WTC11 (cell line): Measurements from ENCODE around the gene ATF7. TPM values are rescaled to one million over a fixed set of nuclear protein-coding genes. Genes with fewer than 3 reads are reported as not detected.

Experiments used
- ATAC-seq: fragments of 200-7000 bp; cut with Tn5 transposase; 2 replicates; pipeline ENCODE4 v1.10.0; 2021; ENCODE audit warnings: mild to moderate bottlenecking, moderate library complexity
- CTCF ChIA-PET: fragments of 300-600 bp; sonication (Branson Sonifier 250); formaldehyde crosslinking; loops from one replicate; lab custom pipeline; 2021; ENCODE audit warnings: antibody characterized with exemption; lab: Charles Lee
- POLR2A ChIA-PET: fragments of 350-600 bp; sonication (Branson Sonifier 250); formaldehyde crosslinking; loops from one replicate; lab custom pipeline; 2021; ENCODE audit warnings: antibody characterized with exemption; lab: Charles Lee
- DNase-seq: peaks from one replicate; pipeline ENCODE4 v3.0.0; 2021; ENCODE audit warnings: low spot score
- H3K27ac Mint-ChIP-seq: 2 replicates; pipeline ENCODE4 v1.8.0; 2021; ENCODE audit warnings: mixed read lengths
- H3K27me3 Mint-ChIP-seq: 2 replicates; pipeline ENCODE4 v1.8.0; 2021; ENCODE audit warnings: low read depth, mild to moderate bottlenecking, moderate library complexity, mixed read lengths
- H3K36me3 Mint-ChIP-seq: 2 replicates; pipeline ENCODE4 v1.8.0; 2021; ENCODE audit warnings: mixed read lengths
- H3K4me1 Mint-ChIP-seq: 2 replicates; pipeline ENCODE4 v1.8.0; 2022; ENCODE audit warnings: mixed read lengths
- H3K4me3 Mint-ChIP-seq: 2 replicates; pipeline ENCODE4 v1.8.0; 2021; ENCODE audit warnings: mild to moderate bottlenecking, moderate library complexity, mixed read lengths
- H3K9me3 Mint-ChIP-seq: 2 replicates; pipeline ENCODE4 v1.8.0; 2021; ENCODE audit warnings: mixed read lengths
- ETV6 ChIP-seq: sonication (generic); formaldehyde crosslinking; IDR thresholded peaks from 2 replicates; pipeline ENCODE4 v1.8.1; 2022; ENCODE audit warnings: mild to moderate bottlenecking, missing genetic modification reagents
- GRHL2 ChIP-seq: fragments of 250-450 bp; sonication (Bioruptor Pico); IDR thresholded peaks from 2 replicates; pipeline ENCODE4 v1.8.0; 2022; ENCODE audit warnings: mild to moderate bottlenecking, moderate library complexity; ENCODE audit not compliant: insufficient replicate concordance, severe bottlenecking
- IRF2 ChIP-seq: sonication (generic); formaldehyde crosslinking; IDR thresholded peaks from 2 replicates; pipeline ENCODE4 v1.8.0; 2022; ENCODE audit warnings: low read depth, missing genetic modification reagents, borderline replicate concordance
- ZNF219 ChIP-seq: sonication (generic); formaldehyde crosslinking; IDR thresholded peaks from 2 replicates; pipeline ENCODE4 v1.8.0; 2023; ENCODE audit warnings: missing genetic modification reagents, mild to moderate bottlenecking, borderline replicate concordance
- ZNF423 ChIP-seq: fragments of 250-450 bp; sonication (Bioruptor Pico); IDR thresholded peaks from 2 replicates; pipeline ENCODE4 v2.1.2; 2022; ENCODE audit warnings: mild to moderate bottlenecking, moderate library complexity
- total RNA-seq: library from RNA; stranded (reverse); gene quantifications from 3 replicates; pipeline ENCODE4 v1.2.3, GENCODE V29; 2021
- TF ChIP-seq, protein P1 (sequence below): sonication (generic); formaldehyde crosslinking; IDR thresholded peaks from 2 replicates; pipeline ENCODE4 v1.8.0; 2022; ENCODE audit warnings: mild to moderate bottlenecking, missing genetic modification reagents
- TF ChIP-seq, protein P2 (sequence below): sonication (generic); formaldehyde crosslinking; IDR thresholded peaks from 2 replicates; pipeline ENCODE4 v1.8.1; 2022; ENCODE audit warnings: mild to moderate bottlenecking, moderate library complexity, missing genetic modification reagents
- TF ChIP-seq, protein P3 (sequence below): sonication (generic); formaldehyde crosslinking; IDR thresholded peaks from 2 replicates; pipeline ENCODE4 v1.8.1; 2022; ENCODE audit warnings: missing genetic modification reagents, borderline replicate concordance
- TF ChIP-seq, protein P4 (sequence below): sonication (generic); formaldehyde crosslinking; IDR thresholded peaks from 2 replicates; pipeline ENCODE4 v1.8.1; 2023; ENCODE audit warnings: mild to moderate bottlenecking, missing genetic modification reagents, borderline replicate concordance
- TF ChIP-seq, protein P5 (sequence below): sonication (generic); formaldehyde crosslinking; IDR thresholded peaks from 2 replicates; pipeline ENCODE4 v1.8.0; 2022; ENCODE audit warnings: missing genetic modification reagents
- TF ChIP-seq, protein P6 (sequence below): fragments of 250-450 bp; sonication (Bioruptor Pico); IDR thresholded peaks from 2 replicates; pipeline ENCODE4 v1.9.0; 2021; ENCODE audit warnings: mild to moderate bottlenecking
- TF ChIP-seq, protein P7 (sequence below): fragments of 200-600 bp; IDR thresholded peaks from 2 replicates; pipeline ENCODE4 v1.8.0; 2022; ENCODE audit warnings: antibody characterized with exemption
- TF ChIP-seq, protein P8 (sequence below): sonication (generic); formaldehyde crosslinking; IDR thresholded peaks from 2 replicates; pipeline ENCODE4 v1.8.0; 2023; ENCODE audit warnings: missing genetic modification reagents

The ATF7 gene
- total RNA-seq, 1 experiment from 2014 or later: 16.3 TPM

DNA sequence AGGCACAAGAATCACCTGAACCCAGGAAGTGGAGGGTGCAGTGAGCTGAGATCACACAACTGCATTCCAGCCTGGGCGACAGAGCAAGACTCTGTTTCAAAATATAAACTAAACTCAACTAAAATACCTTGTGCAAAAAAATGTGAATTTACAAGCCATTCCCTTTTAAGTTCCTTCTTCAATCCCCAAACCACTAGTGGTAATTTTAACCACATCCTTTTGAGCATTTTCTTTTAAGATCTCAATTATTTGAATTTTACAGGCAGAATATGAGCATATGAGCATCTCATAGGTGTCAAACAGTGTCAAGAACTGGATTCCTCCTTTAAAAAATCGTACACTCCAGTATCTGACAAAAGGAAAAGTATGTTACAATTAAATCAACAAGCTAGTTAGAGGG lies 61.9 kb downstream of the ATF7 start (continued):
- TF ChIP-seq, protein P1, sequence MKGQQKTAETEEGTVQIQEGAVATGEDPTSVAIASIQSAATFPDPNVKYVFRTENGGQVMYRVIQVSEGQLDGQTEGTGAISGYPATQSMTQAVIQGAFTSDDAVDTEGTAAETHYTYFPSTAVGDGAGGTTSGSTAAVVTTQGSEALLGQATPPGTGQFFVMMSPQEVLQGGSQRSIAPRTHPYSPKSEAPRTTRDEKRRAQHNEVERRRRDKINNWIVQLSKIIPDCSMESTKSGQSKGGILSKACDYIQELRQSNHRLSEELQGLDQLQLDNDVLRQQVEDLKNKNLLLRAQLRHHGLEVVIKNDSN (CRISPR knock-in tag): no peak
- TF ChIP-seq, protein P2, sequence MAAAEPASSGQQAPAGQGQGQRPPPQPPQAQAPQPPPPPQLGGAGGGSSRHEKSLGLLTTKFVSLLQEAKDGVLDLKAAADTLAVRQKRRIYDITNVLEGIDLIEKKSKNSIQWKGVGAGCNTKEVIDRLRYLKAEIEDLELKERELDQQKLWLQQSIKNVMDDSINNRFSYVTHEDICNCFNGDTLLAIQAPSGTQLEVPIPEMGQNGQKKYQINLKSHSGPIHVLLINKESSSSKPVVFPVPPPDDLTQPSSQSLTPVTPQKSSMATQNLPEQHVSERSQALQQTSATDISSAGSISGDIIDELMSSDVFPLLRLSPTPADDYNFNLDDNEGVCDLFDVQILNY: no peak
- TF ChIP-seq, protein P3, sequence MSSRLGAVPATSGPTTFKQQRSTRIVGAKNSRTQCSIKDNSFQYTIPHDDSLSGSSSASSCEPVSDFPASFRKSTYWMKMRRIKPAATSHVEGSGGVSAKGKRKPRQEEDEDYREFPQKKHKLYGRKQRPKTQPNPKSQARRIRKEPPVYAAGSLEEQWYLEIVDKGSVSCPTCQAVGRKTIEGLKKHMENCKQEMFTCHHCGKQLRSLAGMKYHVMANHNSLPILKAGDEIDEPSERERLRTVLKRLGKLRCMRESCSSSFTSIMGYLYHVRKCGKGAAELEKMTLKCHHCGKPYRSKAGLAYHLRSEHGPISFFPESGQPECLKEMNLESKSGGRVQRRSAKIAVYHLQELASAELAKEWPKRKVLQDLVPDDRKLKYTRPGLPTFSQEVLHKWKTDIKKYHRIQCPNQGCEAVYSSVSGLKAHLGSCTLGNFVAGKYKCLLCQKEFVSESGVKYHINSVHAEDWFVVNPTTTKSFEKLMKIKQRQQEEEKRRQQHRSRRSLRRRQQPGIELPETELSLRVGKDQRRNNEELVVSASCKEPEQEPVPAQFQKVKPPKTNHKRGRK (CRISPR knock-in tag): no peak

DNA sequence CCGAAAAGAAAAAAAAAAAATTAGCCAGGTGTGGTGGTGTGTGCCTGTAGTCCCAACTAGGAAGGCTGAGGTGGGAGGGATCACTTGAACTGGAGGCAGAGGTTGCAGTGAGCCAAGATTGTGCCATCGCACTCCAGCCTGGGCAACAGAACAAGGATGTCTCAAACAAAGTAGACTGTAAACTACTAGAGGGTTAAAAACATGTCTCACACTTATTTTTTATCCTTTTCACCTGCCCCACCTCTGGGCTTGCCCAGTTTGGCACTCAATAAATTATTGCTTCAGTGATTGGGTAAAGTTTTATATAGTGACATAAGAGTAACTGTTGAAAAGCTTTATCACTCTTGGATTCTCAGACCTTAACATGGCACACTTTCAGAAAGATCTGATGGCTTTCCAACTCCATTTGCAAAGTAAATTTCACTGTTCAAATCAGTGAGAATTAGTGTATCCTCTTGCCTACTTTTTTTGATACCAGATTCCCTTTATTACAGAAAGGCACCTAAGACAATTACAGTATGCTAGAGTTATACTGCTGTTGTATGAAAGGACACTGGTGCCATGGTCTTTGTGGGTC lies 62.6 kb downstream of the ATF7 start:
- no peaks in the 10 kb centered on the region for H3K36me3 Mint-ChIP-seq
- ChIA-PET POLR2A (no interaction called here), CTCF (no interaction called here)
- no peak for ATAC-seq
- no peak overlapping the region for H3K4me3 Mint-ChIP-seq
- H3K27me3 Mint-ChIP-seq: no peaks in the 10 kb centered on the region
- no peak overlapping the region for H3K27ac Mint-ChIP-seq
- no peaks in the 10 kb centered on the region for H3K9me3 Mint-ChIP-seq
- H3K4me1 Mint-ChIP-seq: peaks cover 18% of the 10 kb centered on the region
- no peak for DNase-seq
- TF ChIP-seq, protein P4, sequence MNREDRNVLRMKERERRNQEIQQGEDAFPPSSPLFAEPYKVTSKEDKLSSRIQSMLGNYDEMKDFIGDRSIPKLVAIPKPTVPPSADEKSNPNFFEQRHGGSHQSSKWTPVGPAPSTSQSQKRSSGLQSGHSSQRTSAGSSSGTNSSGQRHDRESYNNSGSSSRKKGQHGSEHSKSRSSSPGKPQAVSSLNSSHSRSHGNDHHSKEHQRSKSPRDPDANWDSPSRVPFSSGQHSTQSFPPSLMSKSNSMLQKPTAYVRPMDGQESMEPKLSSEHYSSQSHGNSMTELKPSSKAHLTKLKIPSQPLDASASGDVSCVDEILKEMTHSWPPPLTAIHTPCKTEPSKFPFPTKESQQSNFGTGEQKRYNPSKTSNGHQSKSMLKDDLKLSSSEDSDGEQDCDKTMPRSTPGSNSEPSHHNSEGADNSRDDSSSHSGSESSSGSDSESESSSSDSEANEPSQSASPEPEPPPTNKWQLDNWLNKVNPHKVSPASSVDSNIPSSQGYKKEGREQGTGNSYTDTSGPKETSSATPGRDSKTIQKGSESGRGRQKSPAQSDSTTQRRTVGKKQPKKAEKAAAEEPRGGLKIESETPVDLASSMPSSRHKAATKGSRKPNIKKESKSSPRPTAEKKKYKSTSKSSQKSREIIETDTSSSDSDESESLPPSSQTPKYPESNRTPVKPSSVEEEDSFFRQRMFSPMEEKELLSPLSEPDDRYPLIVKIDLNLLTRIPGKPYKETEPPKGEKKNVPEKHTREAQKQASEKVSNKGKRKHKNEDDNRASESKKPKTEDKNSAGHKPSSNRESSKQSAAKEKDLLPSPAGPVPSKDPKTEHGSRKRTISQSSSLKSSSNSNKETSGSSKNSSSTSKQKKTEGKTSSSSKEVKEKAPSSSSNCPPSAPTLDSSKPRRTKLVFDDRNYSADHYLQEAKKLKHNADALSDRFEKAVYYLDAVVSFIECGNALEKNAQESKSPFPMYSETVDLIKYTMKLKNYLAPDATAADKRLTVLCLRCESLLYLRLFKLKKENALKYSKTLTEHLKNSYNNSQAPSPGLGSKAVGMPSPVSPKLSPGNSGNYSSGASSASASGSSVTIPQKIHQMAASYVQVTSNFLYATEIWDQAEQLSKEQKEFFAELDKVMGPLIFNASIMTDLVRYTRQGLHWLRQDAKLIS: no peak
- TF ChIP-seq IRF2 (no peak), ZNF219 (CRISPR knock-in tag) (no peak), GRHL2 (CRISPR knock-in tag) (no peak), ETV6 (no peak), ZNF423 (CRISPR knock-in tag) (no peak)
- TF ChIP-seq, protein P5, sequence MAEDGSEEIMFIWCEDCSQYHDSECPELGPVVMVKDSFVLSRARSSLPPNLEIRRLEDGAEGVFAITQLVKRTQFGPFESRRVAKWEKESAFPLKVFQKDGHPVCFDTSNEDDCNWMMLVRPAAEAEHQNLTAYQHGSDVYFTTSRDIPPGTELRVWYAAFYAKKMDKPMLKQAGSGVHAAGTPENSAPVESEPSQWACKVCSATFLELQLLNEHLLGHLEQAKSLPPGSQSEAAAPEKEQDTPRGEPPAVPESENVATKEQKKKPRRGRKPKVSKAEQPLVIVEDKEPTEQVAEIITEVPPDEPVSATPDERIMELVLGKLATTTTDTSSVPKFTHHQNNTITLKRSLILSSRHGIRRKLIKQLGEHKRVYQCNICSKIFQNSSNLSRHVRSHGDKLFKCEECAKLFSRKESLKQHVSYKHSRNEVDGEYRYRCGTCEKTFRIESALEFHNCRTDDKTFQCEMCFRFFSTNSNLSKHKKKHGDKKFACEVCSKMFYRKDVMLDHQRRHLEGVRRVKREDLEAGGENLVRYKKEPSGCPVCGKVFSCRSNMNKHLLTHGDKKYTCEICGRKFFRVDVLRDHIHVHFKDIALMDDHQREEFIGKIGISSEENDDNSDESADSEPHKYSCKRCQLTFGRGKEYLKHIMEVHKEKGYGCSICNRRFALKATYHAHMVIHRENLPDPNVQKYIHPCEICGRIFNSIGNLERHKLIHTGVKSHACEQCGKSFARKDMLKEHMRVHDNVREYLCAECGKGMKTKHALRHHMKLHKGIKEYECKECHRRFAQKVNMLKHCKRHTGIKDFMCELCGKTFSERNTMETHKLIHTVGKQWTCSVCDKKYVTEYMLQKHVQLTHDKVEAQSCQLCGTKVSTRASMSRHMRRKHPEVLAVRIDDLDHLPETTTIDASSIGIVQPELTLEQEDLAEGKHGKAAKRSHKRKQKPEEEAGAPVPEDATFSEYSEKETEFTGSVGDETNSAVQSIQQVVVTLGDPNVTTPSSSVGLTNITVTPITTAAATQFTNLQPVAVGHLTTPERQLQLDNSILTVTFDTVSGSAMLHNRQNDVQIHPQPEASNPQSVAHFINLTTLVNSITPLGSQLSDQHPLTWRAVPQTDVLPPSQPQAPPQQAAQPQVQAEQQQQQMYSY (CRISPR knock-in tag): no peak
- TF ChIP-seq, protein P6, sequence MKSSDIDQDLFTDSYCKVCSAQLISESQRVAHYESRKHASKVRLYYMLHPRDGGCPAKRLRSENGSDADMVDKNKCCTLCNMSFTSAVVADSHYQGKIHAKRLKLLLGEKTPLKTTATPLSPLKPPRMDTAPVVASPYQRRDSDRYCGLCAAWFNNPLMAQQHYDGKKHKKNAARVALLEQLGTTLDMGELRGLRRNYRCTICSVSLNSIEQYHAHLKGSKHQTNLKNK (CRISPR knock-in tag): no peak
- TF ChIP-seq, protein P7, sequence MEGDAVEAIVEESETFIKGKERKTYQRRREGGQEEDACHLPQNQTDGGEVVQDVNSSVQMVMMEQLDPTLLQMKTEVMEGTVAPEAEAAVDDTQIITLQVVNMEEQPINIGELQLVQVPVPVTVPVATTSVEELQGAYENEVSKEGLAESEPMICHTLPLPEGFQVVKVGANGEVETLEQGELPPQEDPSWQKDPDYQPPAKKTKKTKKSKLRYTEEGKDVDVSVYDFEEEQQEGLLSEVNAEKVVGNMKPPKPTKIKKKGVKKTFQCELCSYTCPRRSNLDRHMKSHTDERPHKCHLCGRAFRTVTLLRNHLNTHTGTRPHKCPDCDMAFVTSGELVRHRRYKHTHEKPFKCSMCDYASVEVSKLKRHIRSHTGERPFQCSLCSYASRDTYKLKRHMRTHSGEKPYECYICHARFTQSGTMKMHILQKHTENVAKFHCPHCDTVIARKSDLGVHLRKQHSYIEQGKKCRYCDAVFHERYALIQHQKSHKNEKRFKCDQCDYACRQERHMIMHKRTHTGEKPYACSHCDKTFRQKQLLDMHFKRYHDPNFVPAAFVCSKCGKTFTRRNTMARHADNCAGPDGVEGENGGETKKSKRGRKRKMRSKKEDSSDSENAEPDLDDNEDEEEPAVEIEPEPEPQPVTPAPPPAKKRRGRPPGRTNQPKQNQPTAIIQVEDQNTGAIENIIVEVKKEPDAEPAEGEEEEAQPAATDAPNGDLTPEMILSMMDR: no peak
- TF ChIP-seq, protein P8, sequence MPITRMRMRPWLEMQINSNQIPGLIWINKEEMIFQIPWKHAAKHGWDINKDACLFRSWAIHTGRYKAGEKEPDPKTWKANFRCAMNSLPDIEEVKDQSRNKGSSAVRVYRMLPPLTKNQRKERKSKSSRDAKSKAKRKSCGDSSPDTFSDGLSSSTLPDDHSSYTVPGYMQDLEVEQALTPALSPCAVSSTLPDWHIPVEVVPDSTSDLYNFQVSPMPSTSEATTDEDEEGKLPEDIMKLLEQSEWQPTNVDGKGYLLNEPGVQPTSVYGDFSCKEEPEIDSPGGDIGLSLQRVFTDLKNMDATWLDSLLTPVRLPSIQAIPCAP (CRISPR knock-in tag): no peak
- TF ChIP-seq, all 79 proteins: peak for 0
